ENCODE data around the gene UGT1A3. TPM values are rescaled to one million over a fixed set of nuclear protein-coding genes. Genes with fewer than 3 reads are reported as not detected.
A peak's percentile ranks its signal among the peaks of the same experiment; 100 is the strongest.

Gene UGT1A3
- total and polyA plus RNA-seq, 8 donors: not detected

DNA sequence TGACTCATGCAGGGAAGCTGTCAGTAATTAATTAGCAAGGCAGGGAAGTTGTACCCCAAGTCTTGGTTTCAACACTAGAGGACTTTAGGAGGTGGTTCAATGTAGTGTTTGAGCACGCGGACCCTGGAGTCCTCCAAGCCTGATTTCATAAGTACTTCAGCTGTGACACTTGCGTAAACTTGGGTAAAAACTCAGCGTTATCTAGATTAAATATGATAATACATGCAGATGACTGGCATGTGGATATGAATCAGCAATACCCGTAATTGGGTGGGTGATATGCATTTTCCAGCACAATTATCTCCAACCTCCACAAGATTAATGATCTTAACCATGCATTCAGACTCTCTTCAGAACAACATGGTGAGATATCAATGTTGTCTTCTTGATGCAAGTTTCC, 41.9 kb upstream of the UGT1A3 start:
- H3K4me3 ChIP-seq: no peak overlapping the region
- DNase-seq (no peak), FAIRE-seq (no peak), ATAC-seq (no peak)
- H3K36me3 ChIP-seq: no peaks in the 10 kb centered on the region
- H3K9me3 ChIP-seq: no peaks in the 10 kb centered on the region
- intact Hi-C loops (cut with DNase I): no loop called here
- WGBS, 2 donors: 68 to 81% methylated on average over 5 of the region's 5 CpGs
- TF ChIP-seq, protein P1, sequence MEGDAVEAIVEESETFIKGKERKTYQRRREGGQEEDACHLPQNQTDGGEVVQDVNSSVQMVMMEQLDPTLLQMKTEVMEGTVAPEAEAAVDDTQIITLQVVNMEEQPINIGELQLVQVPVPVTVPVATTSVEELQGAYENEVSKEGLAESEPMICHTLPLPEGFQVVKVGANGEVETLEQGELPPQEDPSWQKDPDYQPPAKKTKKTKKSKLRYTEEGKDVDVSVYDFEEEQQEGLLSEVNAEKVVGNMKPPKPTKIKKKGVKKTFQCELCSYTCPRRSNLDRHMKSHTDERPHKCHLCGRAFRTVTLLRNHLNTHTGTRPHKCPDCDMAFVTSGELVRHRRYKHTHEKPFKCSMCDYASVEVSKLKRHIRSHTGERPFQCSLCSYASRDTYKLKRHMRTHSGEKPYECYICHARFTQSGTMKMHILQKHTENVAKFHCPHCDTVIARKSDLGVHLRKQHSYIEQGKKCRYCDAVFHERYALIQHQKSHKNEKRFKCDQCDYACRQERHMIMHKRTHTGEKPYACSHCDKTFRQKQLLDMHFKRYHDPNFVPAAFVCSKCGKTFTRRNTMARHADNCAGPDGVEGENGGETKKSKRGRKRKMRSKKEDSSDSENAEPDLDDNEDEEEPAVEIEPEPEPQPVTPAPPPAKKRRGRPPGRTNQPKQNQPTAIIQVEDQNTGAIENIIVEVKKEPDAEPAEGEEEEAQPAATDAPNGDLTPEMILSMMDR (IDR thresholded peaks at IDR 0.05): no peak
- no peaks in the 10 kb centered on the region for H3K4me1 ChIP-seq
- H3K27ac ChIP-seq: no peak overlapping the region
- no peaks in the 10 kb centered on the region for H3K27me3 ChIP-seq

DNA sequence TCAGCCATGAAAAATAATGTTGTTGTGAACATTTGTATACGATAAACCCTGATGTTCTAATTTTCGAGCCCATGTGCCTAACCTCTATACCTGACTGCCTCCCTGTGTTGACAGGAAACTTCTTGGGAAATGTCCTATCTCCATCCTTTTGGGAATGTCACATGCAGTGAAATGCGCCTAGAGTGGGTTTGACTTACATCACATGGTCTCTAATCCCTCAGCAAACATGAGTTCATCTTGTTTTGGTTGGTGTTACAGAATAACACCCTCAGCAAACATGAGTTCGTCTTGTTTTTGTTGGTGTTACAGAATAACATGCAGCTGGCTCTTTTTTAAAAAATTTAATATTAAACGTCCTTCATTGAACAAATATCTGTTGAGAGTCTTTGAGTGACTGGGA, 40.5 kb upstream of the UGT1A3 start:
- DNase-seq (no peak), ATAC-seq (no peak), FAIRE-seq (no peak)
- Histone ChIP-seq H3K36me3 (no peaks in the 10 kb centered on the region), H3K27ac (no peak overlapping the region), H3K27me3 (no peaks in the 10 kb centered on the region), H3K4me1 (peaks cover 0 to 7% (median 0%) of the 10 kb centered on the region in 3 donors), H3K4me3 (no peak overlapping the region), H3K9me3 (no peaks in the 10 kb centered on the region)
- 75 to 76% methylated on average over 5 of the region's 5 CpGs for WGBS, 2 donors
- TF ChIP-seq, protein P1 (IDR thresholded peaks at IDR 0.05): no peak
- intact Hi-C loops (cut with DNase I): no loop called here

DNA sequence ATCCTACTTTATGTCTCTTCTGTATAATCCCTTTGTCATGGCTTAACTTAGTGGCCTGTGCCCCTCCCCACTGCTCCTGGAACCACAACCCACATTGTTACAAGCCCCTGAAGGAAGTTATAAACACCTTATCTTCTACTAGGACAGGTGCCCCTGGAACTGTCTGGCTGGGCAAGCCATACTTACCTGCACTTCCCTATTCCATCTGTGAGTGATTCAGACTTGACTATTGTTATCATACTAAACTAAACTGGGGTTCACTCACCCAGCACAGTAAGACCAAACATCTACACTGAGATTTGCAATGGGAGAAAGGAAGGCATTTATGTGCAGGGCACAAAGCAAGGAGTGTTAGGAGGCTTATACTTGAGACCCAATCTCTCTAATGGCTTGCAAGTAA, 39.8 kb upstream of the UGT1A3 start:
- DNase-seq (no peak), ATAC-seq (no peak), FAIRE-seq (no peak)
- no peaks in the 10 kb centered on the region for H3K9me3 ChIP-seq
- intact Hi-C loops (cut with DNase I): no loop called here
- no peak overlapping the region for H3K27ac ChIP-seq
- H3K4me1 ChIP-seq: peaks cover 0 to 7% (median 0%) of the 10 kb centered on the region in 3 donors
- H3K4me3 ChIP-seq: no peak overlapping the region
- H3K27me3 ChIP-seq: no peaks in the 10 kb centered on the region
- TF ChIP-seq, protein P1 (IDR thresholded peaks at IDR 0.05): no peak
- no peaks in the 10 kb centered on the region for H3K36me3 ChIP-seq

DNA sequence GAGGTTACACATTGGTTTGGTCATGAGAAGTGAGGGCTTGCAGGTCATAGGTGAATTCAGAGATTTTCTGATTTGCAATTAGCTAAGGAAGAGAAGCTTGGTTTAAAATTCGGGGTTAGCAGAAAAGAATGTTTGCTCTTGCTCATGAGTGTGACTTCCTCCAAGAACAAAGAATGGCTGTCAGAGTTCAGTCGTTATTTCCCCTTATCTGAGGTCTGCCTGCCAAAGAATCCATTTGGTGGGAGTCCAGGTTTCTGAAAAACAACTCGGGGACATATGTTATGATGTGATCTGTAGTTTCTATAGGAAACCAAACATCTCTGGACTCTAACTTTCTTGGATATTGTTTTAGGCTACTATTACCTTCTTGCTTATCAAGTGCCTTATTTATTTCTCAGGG, 39.3 kb upstream of the UGT1A3 start:
- Histone ChIP-seq H3K4me1 (peaks cover 0 to 7% (median 0%) of the 10 kb centered on the region in 3 donors), H3K27me3 (no peaks in the 10 kb centered on the region), H3K36me3 (no peaks in the 10 kb centered on the region), H3K4me3 (no peak overlapping the region), H3K9me3 (no peaks in the 10 kb centered on the region), H3K27ac (no peak overlapping the region)
- 4 to 6% methylated on average over 3 of the region's 3 CpGs for WGBS, 2 donors
- TF ChIP-seq, protein P1 (IDR thresholded peaks at IDR 0.05): no peak
- no peak for ATAC-seq
- intact Hi-C loops (cut with DNase I): no loop called here
- FAIRE-seq: no peak
- no peak for DNase-seq

DNA sequence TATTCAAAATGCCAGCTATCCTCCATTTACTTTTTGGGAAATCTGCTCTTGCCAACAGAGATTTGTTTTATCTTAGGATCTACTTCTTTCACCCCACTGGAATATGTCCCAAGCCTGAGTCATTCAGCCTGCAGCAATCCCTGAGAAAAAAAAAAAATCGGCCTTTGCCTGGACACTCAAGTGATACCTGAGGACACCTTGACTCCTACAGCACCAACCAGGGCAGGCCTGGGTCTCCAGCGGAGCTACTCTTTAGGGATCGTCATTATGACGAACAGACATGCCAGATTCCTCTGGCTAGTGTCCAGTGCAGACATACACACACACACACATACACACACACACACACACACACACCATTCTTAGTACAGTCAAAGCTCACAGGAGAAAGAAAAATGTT, 38.4 kb upstream of the UGT1A3 start:
- H3K36me3 ChIP-seq: no peaks in the 10 kb centered on the region
- WGBS, 2 donors: 60 to 72% methylated on average over 4 of the region's 4 CpGs
- no peaks in the 10 kb centered on the region for H3K27me3 ChIP-seq
- no peak overlapping the region for H3K4me3 ChIP-seq
- DNase-seq: no peak
- TF ChIP-seq, protein P1 (IDR thresholded peaks at IDR 0.05): no peak
- ATAC-seq: peak in 1 of 4 donors; percentile 38
- FAIRE-seq: no peak
- peaks cover 0 to 7% (median 0%) of the 10 kb centered on the region in 3 donors for H3K4me1 ChIP-seq
- intact Hi-C loops (cut with DNase I): no loop called here
- H3K27ac ChIP-seq: no peak overlapping the region
- no peaks in the 10 kb centered on the region for H3K9me3 ChIP-seq

Measured in pancreas (tissue), 10 donors.